ENCODE measurements around the gene CACYBP.

DNA sequence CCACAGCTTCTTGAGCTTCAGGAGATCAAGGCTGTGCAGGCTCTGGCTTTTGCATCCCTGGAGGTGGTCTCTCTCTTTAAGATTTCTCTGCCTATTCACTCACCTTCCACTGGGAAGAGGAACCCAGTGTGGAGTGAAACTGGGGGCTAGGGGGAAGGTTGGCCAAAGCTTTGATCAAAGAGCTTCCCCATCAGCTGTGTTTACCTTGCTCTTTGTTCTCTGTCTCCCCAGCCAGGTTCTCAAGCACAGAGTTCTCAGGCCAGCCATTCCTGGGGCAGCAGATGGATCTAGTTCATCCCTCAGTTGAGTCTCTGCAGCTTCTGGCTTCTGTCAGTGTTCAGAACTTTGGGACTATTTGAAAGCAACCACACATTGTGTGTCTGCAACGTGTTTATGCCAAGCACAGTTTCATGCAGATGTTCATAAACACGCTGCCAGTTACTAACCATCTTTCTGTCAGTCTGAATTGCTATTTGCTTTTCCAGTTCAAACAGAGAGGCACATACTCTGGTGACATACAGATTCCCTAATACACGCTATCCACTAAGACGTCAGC, 40.7 kb downstream of the CACYBP start:
- TF ChIP-seq, protein P1, sequence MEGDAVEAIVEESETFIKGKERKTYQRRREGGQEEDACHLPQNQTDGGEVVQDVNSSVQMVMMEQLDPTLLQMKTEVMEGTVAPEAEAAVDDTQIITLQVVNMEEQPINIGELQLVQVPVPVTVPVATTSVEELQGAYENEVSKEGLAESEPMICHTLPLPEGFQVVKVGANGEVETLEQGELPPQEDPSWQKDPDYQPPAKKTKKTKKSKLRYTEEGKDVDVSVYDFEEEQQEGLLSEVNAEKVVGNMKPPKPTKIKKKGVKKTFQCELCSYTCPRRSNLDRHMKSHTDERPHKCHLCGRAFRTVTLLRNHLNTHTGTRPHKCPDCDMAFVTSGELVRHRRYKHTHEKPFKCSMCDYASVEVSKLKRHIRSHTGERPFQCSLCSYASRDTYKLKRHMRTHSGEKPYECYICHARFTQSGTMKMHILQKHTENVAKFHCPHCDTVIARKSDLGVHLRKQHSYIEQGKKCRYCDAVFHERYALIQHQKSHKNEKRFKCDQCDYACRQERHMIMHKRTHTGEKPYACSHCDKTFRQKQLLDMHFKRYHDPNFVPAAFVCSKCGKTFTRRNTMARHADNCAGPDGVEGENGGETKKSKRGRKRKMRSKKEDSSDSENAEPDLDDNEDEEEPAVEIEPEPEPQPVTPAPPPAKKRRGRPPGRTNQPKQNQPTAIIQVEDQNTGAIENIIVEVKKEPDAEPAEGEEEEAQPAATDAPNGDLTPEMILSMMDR (IDR thresholded peaks at IDR 0.05; ENCODE audit: insufficient read depth, low read depth, low read length): no peak
- no peak for TF ChIP-seq EZH2 (IDR thresholded peaks at IDR 0.05; ENCODE audit: insufficient read depth, low read length)

Data from astrocyte (in vitro differentiated cells and primary cell).